HG03432 (cell line): ENCODE results near the gene PEX26.
A peak's percentile ranks its signal among the peaks of the same experiment; 100 is the strongest.
"Not testable (repeated sequence)": the region's sequence is repeated elsewhere in the genome, so short reads cannot be mapped to it uniquely, and the experiment has no call there.

Experiments
- ATAC-seq: cut with Tn5 transposase; IDR thresholded peaks from one replicate; pipeline ENCODE4 v1.9.1; 2021; ENCODE audit warnings: mild to moderate bottlenecking, moderate library complexity; ENCODE audit not compliant: unreplicated experiment

Gene PEX26

GRCh38 chr22:18077639-18078328, at the start of gene PEX26:
Gene PEX26 (plus strand): TSS chr22:18077990. CDS start chr22:18078377, 387 bp downstream.
- ATAC-seq: peak; percentile 94

- ATAC-seq: no peak
Observed at GRCh38 chr22:18028817-18029527, 48.8 kb upstream of the PEX26 start.

GRCh38 chr22:18029686-18030267, 48.0 kb upstream of the PEX26 start:
- no peak for ATAC-seq

GRCh38 chr22:18031695-18032454, 45.9 kb upstream of the PEX26 start:
- no peak for ATAC-seq

- ATAC-seq: no peak
Observed at GRCh38 chr22:18032455-18033101, 45.2 kb upstream of the PEX26 start.

- no peak for ATAC-seq
Observed at GRCh38 chr22:18033204-18033998, 44.4 kb upstream of the PEX26 start.

GRCh38 chr22:18034076-18034475, 43.7 kb upstream of the PEX26 start:
- no peak for ATAC-seq

- ATAC-seq: no peak
Observed at GRCh38 chr22:18035751-18036150, 42.0 kb upstream of the PEX26 start.

- not testable (repeated sequence) for ATAC-seq
Observed at GRCh38 chr22:18040898-18041297, 36.9 kb upstream of the PEX26 start.

- ATAC-seq: no peak
Observed at GRCh38 chr22:18042685-18043084, 35.1 kb upstream of the PEX26 start.

GRCh38 chr22:18044548-18045271, 33.1 kb upstream of the PEX26 start:
- no peak for ATAC-seq

- no peak for ATAC-seq
Observed at GRCh38 chr22:18045794-18046193, 32.0 kb upstream of the PEX26 start.

GRCh38 chr22:18048041-18048440, 29.7 kb upstream of the PEX26 start:
- ATAC-seq: no peak

GRCh38 chr22:18048441-18048898, 29.3 kb upstream of the PEX26 start:
- no peak for ATAC-seq

GRCh38 chr22:18050065-18050464, 27.7 kb upstream of the PEX26 start:
- ATAC-seq: no peak

GRCh38 chr22:18051113-18051512, 26.7 kb upstream of the PEX26 start:
- ATAC-seq: not testable (repeated sequence)

GRCh38 chr22:18053216-18053946, 24.4 kb upstream of the PEX26 start:
- not testable (repeated sequence) for ATAC-seq

- ATAC-seq: no peak
Observed at GRCh38 chr22:18055619-18056160, 22.1 kb upstream of the PEX26 start.
